ENCODE measurements around the gene OSTC.
"Not testable (repeated sequence)": the region's sequence is repeated elsewhere in the genome, so short reads cannot be mapped to it uniquely, and the experiment has no call there.

OSTC gene

GRCh38 chr4:108709722-108710121, 59.3 kb downstream of the OSTC start:
- Histone ChIP-seq H3K27ac (replicated peaks) (no peak overlapping the region), H3K4me3 (replicated peaks; ENCODE audit: insufficient read depth, low read length) (no peak overlapping the region), H3K27me3 (ENCODE audit: insufficient read depth, poor library complexity, severe bottlenecking) (peaks cover 4% of the 10 kb centered on the region)
- no peak for DNase-seq (ENCODE audit: low read depth in 1 of 2, low spot score in 1 of 2)
- TF ChIP-seq POLR2AphosphoS5 (IDR thresholded peaks at IDR 0.05; ENCODE audit: low read depth), result no peak
- no peak for TF ChIP-seq SPI1 (IDR thresholded peaks at IDR 0.05; ENCODE audit: borderline replicate concordance, low read depth)
- no peak for TF ChIP-seq GABPA (IDR thresholded peaks at IDR 0.05; ENCODE audit: low read depth)
- no peak for TF ChIP-seq CTCF (IDR thresholded peaks at IDR 0.05; ENCODE audit: insufficient read depth, low read length)
- no peak for TF ChIP-seq REST (IDR thresholded peaks at IDR 0.05; ENCODE audit: insufficient replicate concordance, low read depth)

GRCh38 chr4:108710578-108710977, 60.2 kb downstream of the OSTC start:
- not testable (repeated sequence) for H3K27ac ChIP-seq (replicated peaks); H3K27me3 ChIP-seq (ENCODE audit: insufficient read depth, poor library complexity, severe bottlenecking); DNase-seq (ENCODE audit: low read depth in 1 of 2, low spot score in 1 of 2); H3K4me3 ChIP-seq (replicated peaks; ENCODE audit: insufficient read depth, low read length)

- no peak overlapping the region for H3K4me3 ChIP-seq (replicated peaks; ENCODE audit: insufficient read depth, low read length)
- no peaks in the 10 kb centered on the region for H3K27me3 ChIP-seq (ENCODE audit: insufficient read depth, poor library complexity, severe bottlenecking)
- H3K27ac ChIP-seq (replicated peaks), result no peak overlapping the region
- DNase-seq (ENCODE audit: low read depth in 1 of 2, low spot score in 1 of 2), result no peak
- no peak for TF ChIP-seq SPI1 (IDR thresholded peaks at IDR 0.05; ENCODE audit: borderline replicate concordance, low read depth)
- no peak for TF ChIP-seq REST (IDR thresholded peaks at IDR 0.05; ENCODE audit: insufficient replicate concordance, low read depth)
Observed at GRCh38 chr4:108714880-108715279, 64.5 kb downstream of the OSTC start.

- H3K4me3 ChIP-seq (replicated peaks; ENCODE audit: insufficient read depth, low read length), result no peak overlapping the region
- H3K27ac ChIP-seq (replicated peaks), result no peak overlapping the region
- TF ChIP-seq GABPA (IDR thresholded peaks at IDR 0.05; ENCODE audit: low read depth), result no peak
- TF ChIP-seq REST (IDR thresholded peaks at IDR 0.05; ENCODE audit: insufficient replicate concordance, low read depth), result no peak
- no peak for TF ChIP-seq POLR2AphosphoS5 (IDR thresholded peaks at IDR 0.05; ENCODE audit: low read depth)
- no peak for TF ChIP-seq CTCF (IDR thresholded peaks at IDR 0.05; ENCODE audit: insufficient read depth, low read length)
- no peak for TF ChIP-seq SPI1 (IDR thresholded peaks at IDR 0.05; ENCODE audit: borderline replicate concordance, low read depth)
- no peak for DNase-seq (ENCODE audit: low read depth in 1 of 2, low spot score in 1 of 2)
- no peaks in the 10 kb centered on the region for H3K27me3 ChIP-seq (ENCODE audit: insufficient read depth, poor library complexity, severe bottlenecking)
Observed at GRCh38 chr4:108716340-108716739, 65.9 kb downstream of the OSTC start.

Data from HL-60 (cell line).